Osteocyte (in vitro differentiated cells): ENCODE data around the gene DENND5B. TPM values are rescaled to one million over a fixed set of nuclear protein-coding genes. Genes with fewer than 3 reads are reported as not detected.
"Not testable (repeated sequence)": the region's sequence is repeated elsewhere in the genome, so short reads cannot be mapped to it uniquely, and the experiment has no call there.

Experiments
- DNase-seq: peaks from one replicate; pipeline ENCODE4 v3.0.0; 2021; ENCODE audit warnings: mixed read lengths; ENCODE audit not compliant: unreplicated experiment; ENCODE audit errors: extremely low spot score
- H3K27ac Mint-ChIP-seq: one replicate; pipeline ENCODE4 v1.8.0; 2021; ENCODE audit warnings: mild to moderate bottlenecking, mixed read lengths; ENCODE audit not compliant: unreplicated experiment
- H3K27me3 Mint-ChIP-seq: one replicate; pipeline ENCODE4 v1.8.0; 2021; ENCODE audit warnings: mixed read lengths; ENCODE audit not compliant: unreplicated experiment
- H3K36me3 Mint-ChIP-seq: one replicate; pipeline ENCODE4 v1.8.0; 2021; ENCODE audit warnings: mixed read lengths; ENCODE audit not compliant: unreplicated experiment
- H3K4me1 Mint-ChIP-seq: one replicate; pipeline ENCODE4 v1.8.0; 2021; ENCODE audit warnings: mixed read lengths; ENCODE audit not compliant: unreplicated experiment
- H3K4me3 Mint-ChIP-seq: one replicate; pipeline ENCODE4 v1.8.0; 2021; ENCODE audit warnings: mild to moderate bottlenecking, moderate library complexity, mixed read lengths; ENCODE audit not compliant: unreplicated experiment
- H3K9me3 Mint-ChIP-seq: one replicate; pipeline ENCODE4 v1.8.0; 2021; ENCODE audit warnings: mixed read lengths; ENCODE audit not compliant: unreplicated experiment
- total RNA-seq: library from RNA; stranded (reverse); gene quantifications from 2 replicates; pipeline ENCODE4 v1.2.1, GENCODE V29; 2021
- TF ChIP-seq, protein P1 (sequence below): fragments of 200-600 bp; sonication (generic); IDR thresholded peaks from 2 replicates; pipeline ENCODE4 v1.5.0; 2021; ENCODE audit warnings: antibody characterized with exemption, mild to moderate bottlenecking, moderate library complexity

The DENND5B gene
- total RNA-seq, 1 donor from 2014 or later, result 17.8 TPM

DNA sequence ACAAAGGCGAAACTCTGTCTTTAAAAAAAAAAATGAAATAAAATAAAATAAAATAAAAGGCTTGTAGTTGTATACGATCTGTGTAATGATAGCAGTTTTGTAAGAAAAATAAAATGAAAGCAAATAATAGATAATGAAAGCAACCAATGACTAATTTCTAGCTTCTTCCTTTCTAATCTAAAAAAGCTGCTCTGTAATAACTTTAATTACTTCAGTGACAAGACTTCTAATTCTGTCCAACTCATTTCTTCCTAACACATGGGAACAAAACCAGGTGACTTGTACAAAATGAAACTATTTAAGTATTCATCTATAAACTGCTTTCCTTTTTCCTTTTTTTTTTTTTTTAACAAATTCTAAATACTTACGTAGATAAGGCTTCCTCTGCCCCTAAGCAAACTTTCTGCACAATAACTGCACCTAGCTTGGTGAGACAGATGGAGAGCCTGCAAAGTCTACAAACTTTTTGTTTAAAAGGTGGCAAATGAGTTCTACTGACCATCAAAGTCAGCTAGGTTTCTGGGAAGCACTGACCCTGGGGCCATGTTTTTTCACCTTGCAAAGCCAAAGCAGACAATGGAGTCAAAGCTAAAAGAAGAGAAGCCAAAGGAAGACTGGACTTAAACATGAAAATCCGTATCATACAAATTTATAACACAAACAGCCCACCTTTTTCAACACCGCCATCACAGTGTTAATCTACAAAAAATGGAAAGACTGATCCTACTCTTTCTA lies 28.2 kb downstream of the DENND5B start:
- Mint-ChIP-seq H3K27me3 (no peaks in the 10 kb centered on the region), H3K4me1 (peaks cover 12% of the 10 kb centered on the region), H3K36me3 (no peaks in the 10 kb centered on the region), H3K27ac (no peak overlapping the region), H3K9me3 (no peaks in the 10 kb centered on the region), H3K4me3 (no peak overlapping the region)
- DNase-seq, result no peak
- TF ChIP-seq, protein P1, sequence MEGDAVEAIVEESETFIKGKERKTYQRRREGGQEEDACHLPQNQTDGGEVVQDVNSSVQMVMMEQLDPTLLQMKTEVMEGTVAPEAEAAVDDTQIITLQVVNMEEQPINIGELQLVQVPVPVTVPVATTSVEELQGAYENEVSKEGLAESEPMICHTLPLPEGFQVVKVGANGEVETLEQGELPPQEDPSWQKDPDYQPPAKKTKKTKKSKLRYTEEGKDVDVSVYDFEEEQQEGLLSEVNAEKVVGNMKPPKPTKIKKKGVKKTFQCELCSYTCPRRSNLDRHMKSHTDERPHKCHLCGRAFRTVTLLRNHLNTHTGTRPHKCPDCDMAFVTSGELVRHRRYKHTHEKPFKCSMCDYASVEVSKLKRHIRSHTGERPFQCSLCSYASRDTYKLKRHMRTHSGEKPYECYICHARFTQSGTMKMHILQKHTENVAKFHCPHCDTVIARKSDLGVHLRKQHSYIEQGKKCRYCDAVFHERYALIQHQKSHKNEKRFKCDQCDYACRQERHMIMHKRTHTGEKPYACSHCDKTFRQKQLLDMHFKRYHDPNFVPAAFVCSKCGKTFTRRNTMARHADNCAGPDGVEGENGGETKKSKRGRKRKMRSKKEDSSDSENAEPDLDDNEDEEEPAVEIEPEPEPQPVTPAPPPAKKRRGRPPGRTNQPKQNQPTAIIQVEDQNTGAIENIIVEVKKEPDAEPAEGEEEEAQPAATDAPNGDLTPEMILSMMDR, result no peak

DNA sequence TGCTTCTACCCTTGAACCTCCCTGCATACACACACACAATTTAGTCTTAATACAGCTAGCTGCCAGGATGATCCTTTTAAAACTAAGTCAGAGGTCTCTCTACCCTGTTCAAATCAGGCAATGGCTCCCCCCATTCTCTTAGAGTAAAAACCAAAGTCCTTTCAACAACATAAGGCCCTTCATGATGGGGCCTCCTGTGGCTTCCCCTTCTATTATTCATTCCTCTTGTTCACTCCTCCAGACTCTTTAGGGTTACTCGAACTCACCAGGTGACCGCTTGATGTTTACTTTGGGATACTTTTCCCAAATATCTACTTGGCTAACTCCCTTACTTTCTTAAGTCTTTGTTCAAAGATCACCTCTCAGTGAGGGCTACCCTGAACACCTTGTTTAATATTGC lies 30.4 kb downstream of the DENND5B start:
- Mint-ChIP-seq H3K27me3 (no peaks in the 10 kb centered on the region), H3K4me1 (peaks cover 13% of the 10 kb centered on the region), H3K27ac (no peak overlapping the region), H3K36me3 (peaks cover 2% of the 10 kb centered on the region), H3K4me3 (no peak overlapping the region), H3K9me3 (no peaks in the 10 kb centered on the region)
- TF ChIP-seq, protein P1, result no peak
- no peak for DNase-seq

DNA sequence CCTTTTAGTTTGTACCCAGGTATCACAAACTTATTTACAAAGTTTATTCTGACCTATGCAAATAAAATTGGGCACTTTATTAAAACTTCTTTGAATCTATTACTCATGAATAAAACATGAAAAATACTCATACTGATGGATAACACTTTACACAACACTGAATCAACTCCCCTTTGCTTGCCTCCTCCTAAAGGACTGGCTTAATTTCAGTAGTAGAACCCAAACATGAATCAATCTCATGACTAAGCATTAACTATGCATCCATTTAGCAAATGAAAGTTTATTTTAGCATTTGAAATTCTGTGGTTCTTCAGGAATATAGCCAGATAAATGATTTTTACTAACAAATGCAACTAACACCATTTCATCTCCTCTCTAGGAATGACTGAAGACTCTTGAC lies 32.4 kb downstream of the DENND5B start:
- no peak for DNase-seq
- Mint-ChIP-seq H3K36me3 (peaks cover 9% of the 10 kb centered on the region), H3K9me3 (peaks cover 6% of the 10 kb centered on the region), H3K27ac (no peak overlapping the region), H3K4me3 (no peak overlapping the region), H3K27me3 (no peaks in the 10 kb centered on the region), H3K4me1 (peaks cover 13% of the 10 kb centered on the region)
- TF ChIP-seq, protein P1, result no peak

DNA sequence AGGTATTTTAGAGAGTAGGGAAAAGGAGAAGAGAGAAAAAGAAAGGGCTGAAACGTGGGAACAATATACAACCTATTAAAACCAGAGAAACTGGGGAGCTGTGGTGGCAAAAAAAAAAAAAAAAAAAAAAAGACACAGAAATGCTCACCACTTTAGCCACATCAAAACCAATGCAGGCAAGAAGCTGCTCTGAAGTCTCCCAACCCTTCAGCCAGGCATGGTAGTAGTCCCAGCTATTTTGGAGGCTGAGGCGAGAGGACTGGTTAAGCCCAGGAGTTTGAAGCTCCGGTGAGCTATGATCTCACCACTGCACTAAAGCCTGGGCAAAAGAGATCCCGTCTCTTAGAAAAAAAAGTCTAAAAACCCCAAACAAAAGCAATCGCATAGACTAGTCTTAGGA lies 33.2 kb downstream of the DENND5B start:
- no peak for DNase-seq
- Mint-ChIP-seq H3K27me3 (no peaks in the 10 kb centered on the region), H3K36me3 (peaks cover 9% of the 10 kb centered on the region), H3K4me1 (peaks cover 11% of the 10 kb centered on the region), H3K4me3 (no peak overlapping the region), H3K27ac (no peak overlapping the region), H3K9me3 (peaks cover 12% of the 10 kb centered on the region)
- TF ChIP-seq, protein P1, result no peak

DNA sequence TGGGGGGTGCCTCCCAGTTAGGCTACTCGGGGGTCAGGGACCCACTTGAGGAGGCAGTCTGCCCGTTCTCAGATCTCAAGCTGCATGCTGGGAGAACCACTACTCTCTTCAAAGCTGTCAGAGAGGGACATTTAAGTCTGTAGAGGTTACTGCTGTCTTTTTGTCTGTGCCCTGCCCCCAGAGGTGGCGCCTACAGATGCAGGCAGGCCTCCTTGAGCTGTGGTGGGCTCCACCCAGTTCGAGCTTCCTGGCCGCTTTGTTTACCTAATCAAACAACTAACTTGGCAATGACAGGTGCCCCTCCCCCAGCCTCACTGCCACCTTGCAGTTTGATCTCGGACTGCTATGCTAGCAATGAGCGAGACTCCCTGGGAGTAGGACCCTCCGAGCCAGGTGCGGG lies 35.5 kb downstream of the DENND5B start:
- peaks cover 13% of the 10 kb centered on the region for H3K9me3 Mint-ChIP-seq
- DNase-seq, H3K27me3 Mint-ChIP-seq, H3K27ac Mint-ChIP-seq, H3K4me3 Mint-ChIP-seq, H3K36me3 Mint-ChIP-seq: not testable (repeated sequence)
- H3K4me1 Mint-ChIP-seq, result peaks cover 11% of the 10 kb centered on the region

DNA sequence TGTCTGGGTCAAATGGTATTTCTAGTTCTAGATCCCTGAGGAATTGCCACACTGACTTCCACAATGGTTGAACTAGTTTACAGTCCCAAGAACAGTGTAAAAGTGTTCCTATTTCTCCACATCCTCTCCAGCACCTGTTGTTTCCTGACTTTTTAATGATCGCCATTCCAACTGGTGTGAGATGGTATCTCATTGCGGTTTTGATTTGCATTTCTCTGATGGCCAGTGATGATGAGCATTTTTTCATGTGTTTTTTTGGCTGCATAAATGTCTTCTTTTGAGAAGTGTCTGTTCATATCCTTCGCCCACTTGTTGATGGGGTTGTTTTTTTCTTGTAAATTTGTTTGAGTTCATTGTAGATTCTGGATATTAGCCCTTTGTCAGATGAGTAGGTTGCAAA lies 40.3 kb downstream of the DENND5B start:
- not testable (repeated sequence) for H3K27me3 Mint-ChIP-seq, DNase-seq, H3K4me1 Mint-ChIP-seq, H3K36me3 Mint-ChIP-seq, H3K27ac Mint-ChIP-seq, H3K4me3 Mint-ChIP-seq
- peaks cover 13% of the 10 kb centered on the region for H3K9me3 Mint-ChIP-seq
